Astrocyte (in vitro differentiated cells and primary cell): ENCODE data around the gene NEAT1. TPM values are rescaled to one million over a fixed set of nuclear protein-coding genes. Genes with fewer than 3 reads are reported as not detected.

Experiments
- DNase-seq: peaks from one replicate; pipeline ENCODE4 v3.0.0-alpha.2; 2010; ENCODE audit warnings: low read depth
- FAIRE-seq: peaks from 2 replicates; lab custom pipeline; 2011; peaks lifted over from hg19 to GRCh38; lab: Jason Lieb, UNC
- H2AFZ ChIP-seq: 2 replicates; pipeline ENCODE4 v1.6.0; 2012; ENCODE audit warnings: low read depth, low read length, inconsistent platforms
- H3K27ac ChIP-seq: 2 replicates; pipeline ENCODE4 v1.5.1; 2011; ENCODE audit warnings: low read depth, low read length, inconsistent platforms
- H3K27me3 ChIP-seq: 2 replicates; pipeline ENCODE4 v1.6.0; 2011; ENCODE audit warnings: low read length, inconsistent platforms; ENCODE audit not compliant: insufficient read depth
- H3K36me3 ChIP-seq: 2 replicates; pipeline ENCODE4 v1.5.1; 2011; ENCODE audit warnings: low read length, inconsistent platforms; ENCODE audit not compliant: insufficient read depth
- H3K4me1 ChIP-seq: 2 replicates; pipeline ENCODE4 v1.5.1; 2011; ENCODE audit warnings: low read length, inconsistent platforms; ENCODE audit not compliant: insufficient read depth
- H3K4me2 ChIP-seq: 2 replicates; pipeline ENCODE4 v1.6.0; 2012; ENCODE audit warnings: low read length, inconsistent platforms
- H3K4me3 ChIP-seq: 2 replicates; pipeline ENCODE4 v1.5.1; 2011; ENCODE audit warnings: low read depth, mild to moderate bottlenecking, low read length, inconsistent platforms; ENCODE audit not compliant: insufficient read depth
- H3K79me2 ChIP-seq: 2 replicates; pipeline ENCODE4 v1.6.0; 2012; ENCODE audit warnings: mild to moderate bottlenecking, low read length, inconsistent platforms; ENCODE audit not compliant: insufficient read depth
- H3K9ac ChIP-seq: 2 replicates; pipeline ENCODE4 v1.6.0; 2012; ENCODE audit warnings: mild to moderate bottlenecking, low read length, inconsistent platforms
- H3K9me3 ChIP-seq: 2 replicates; pipeline ENCODE4 v1.5.1; 2012; ENCODE audit warnings: low read depth, mild to moderate bottlenecking, low read length, inconsistent platforms; ENCODE audit not compliant: insufficient read depth
- H4K20me1 ChIP-seq: 2 replicates; pipeline ENCODE4 v1.6.0; 2012; ENCODE audit warnings: low read length, inconsistent platforms; ENCODE audit not compliant: insufficient read depth
- H3K27ac Mint-ChIP-seq: one replicate; pipeline ENCODE4 v1.8.0; 2021; ENCODE audit warnings: mild to moderate bottlenecking, mixed read lengths; ENCODE audit not compliant: unreplicated experiment
- H3K27me3 Mint-ChIP-seq: one replicate; pipeline ENCODE4 v1.8.0; 2021; ENCODE audit warnings: low read depth, mixed read lengths; ENCODE audit not compliant: unreplicated experiment
- H3K36me3 Mint-ChIP-seq: one replicate; pipeline ENCODE4 v1.8.0; 2021; ENCODE audit warnings: low read depth, mixed read lengths; ENCODE audit not compliant: unreplicated experiment
- H3K4me1 Mint-ChIP-seq: one replicate; pipeline ENCODE4 v1.8.0; 2021; ENCODE audit warnings: low read depth, mixed read lengths; ENCODE audit not compliant: unreplicated experiment
- H3K4me3 Mint-ChIP-seq: one replicate; pipeline ENCODE4 v1.8.0; 2021; ENCODE audit warnings: mild to moderate bottlenecking, moderate library complexity, mixed read lengths; ENCODE audit not compliant: unreplicated experiment
- H3K9me3 Mint-ChIP-seq: one replicate; pipeline ENCODE4 v1.8.0; 2021; ENCODE audit warnings: mild to moderate bottlenecking, mixed read lengths; ENCODE audit not compliant: unreplicated experiment
- EZH2 ChIP-seq: IDR thresholded peaks from 2 replicates; pipeline ENCODE4 v1.6.1; 2012; ENCODE audit warnings: mild to moderate bottlenecking, low read length, inconsistent platforms; ENCODE audit not compliant: insufficient read depth
- total RNA-seq: library from RNA; stranded (reverse); gene quantifications from 2 replicates; pipeline ENCODE4 v1.2.1, GENCODE V29; 2021
- TF ChIP-seq, protein P1 (sequence below): IDR thresholded peaks from 2 replicates; pipeline ENCODE4 v1.5.1; 2011; ENCODE audit warnings: low read depth, mild to moderate bottlenecking, inconsistent platforms, low read length, moderate library complexity; ENCODE audit not compliant: insufficient read depth

The NEAT1 gene
- total RNA-seq, 1 donor from 2014 or later = 317 TPM

DNA sequence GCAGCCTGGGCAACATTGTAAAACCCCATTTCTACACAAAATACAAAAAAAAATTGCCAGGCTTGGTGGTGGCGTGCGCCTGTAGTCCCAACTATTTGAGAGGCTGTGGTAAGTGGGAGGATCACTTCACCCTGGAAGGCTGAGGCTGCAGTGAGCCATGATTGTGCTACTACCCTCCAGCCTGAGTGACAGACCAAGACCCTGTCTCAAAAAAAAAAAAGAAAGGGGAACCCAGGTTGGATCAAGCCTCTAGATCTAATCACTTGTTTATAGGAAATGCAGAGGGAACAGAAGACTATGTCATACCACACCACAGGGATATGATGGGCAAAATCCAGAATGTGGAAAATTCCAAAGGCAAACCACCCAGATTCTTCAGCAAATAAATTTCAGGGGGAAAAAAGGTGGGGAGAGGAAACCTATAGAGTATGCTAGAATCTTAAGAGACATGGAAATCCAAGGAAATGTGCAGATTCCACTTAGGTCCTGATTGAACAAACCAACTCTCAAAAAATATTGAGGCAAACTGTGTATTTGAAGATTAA, 59.8 kb downstream of the NEAT1 start:
- Histone ChIP-seq H3K4me2 (no peak overlapping the region), H2AFZ (no peak overlapping the region), H3K27ac (peak overlapping the region; percentile 74), H3K4me3 (no peak overlapping the region), H3K9ac (peak overlapping the region; percentile 39), H3K27me3 (no peaks in the 10 kb centered on the region), H3K79me2 (peaks cover 41% of the 10 kb centered on the region), H3K4me1 (peaks cover 56% of the 10 kb centered on the region), H3K36me3 (no peaks in the 10 kb centered on the region), H3K9me3 (no peaks in the 10 kb centered on the region), H4K20me1 (no peaks in the 10 kb centered on the region)
- Mint-ChIP-seq H3K36me3 (no peaks in the 10 kb centered on the region), H3K9me3 (no peaks in the 10 kb centered on the region), H3K27me3 (no peaks in the 10 kb centered on the region), H3K27ac (peak overlapping the region; percentile 87), H3K4me1 (peaks cover 60% of the 10 kb centered on the region), H3K4me3 (peak overlapping the region; percentile 34)
- no peak for DNase-seq
- TF ChIP-seq, protein P1, sequence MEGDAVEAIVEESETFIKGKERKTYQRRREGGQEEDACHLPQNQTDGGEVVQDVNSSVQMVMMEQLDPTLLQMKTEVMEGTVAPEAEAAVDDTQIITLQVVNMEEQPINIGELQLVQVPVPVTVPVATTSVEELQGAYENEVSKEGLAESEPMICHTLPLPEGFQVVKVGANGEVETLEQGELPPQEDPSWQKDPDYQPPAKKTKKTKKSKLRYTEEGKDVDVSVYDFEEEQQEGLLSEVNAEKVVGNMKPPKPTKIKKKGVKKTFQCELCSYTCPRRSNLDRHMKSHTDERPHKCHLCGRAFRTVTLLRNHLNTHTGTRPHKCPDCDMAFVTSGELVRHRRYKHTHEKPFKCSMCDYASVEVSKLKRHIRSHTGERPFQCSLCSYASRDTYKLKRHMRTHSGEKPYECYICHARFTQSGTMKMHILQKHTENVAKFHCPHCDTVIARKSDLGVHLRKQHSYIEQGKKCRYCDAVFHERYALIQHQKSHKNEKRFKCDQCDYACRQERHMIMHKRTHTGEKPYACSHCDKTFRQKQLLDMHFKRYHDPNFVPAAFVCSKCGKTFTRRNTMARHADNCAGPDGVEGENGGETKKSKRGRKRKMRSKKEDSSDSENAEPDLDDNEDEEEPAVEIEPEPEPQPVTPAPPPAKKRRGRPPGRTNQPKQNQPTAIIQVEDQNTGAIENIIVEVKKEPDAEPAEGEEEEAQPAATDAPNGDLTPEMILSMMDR = no peak
- no peak for TF ChIP-seq EZH2
- no peak for FAIRE-seq

DNA sequence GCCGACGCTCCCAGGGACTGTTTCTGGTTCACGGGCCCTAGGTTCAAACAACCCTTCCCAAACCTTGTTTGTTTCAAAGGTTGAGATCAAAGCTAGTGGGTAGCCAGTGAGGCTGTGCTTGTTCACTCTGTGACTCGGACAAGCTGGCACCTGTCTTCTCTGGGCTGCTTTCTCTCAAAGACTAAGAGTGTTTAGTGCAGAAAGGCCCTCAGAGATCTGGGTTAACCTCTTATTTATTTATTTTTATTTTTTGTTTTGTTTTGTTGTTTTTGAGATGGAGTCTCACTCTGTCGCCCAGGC, 63.3 kb downstream of the NEAT1 start:
- Mint-ChIP-seq H3K9me3 (no peaks in the 10 kb centered on the region), H3K27me3 (no peaks in the 10 kb centered on the region), H3K27ac (peak overlapping the region; percentile 96), H3K4me1 (peaks cover 74% of the 10 kb centered on the region), H3K36me3 (no peaks in the 10 kb centered on the region), H3K4me3 (no peak overlapping the region)
- H3K9ac ChIP-seq = peak overlapping the region; percentile 55
- no peaks in the 10 kb centered on the region for H3K9me3 ChIP-seq
- H2AFZ ChIP-seq = peak overlapping the region; percentile 2
- no peak overlapping the region for H3K4me3 ChIP-seq
- no peaks in the 10 kb centered on the region for H3K36me3 ChIP-seq
- peak overlapping the region; percentile 55 for H3K27ac ChIP-seq
- peaks cover 56% of the 10 kb centered on the region for H3K4me1 ChIP-seq
- no peak for TF ChIP-seq EZH2
- TF ChIP-seq, protein P1 = no peak
- no peak for FAIRE-seq
- no peaks in the 10 kb centered on the region for H3K27me3 ChIP-seq
- no peaks in the 10 kb centered on the region for H4K20me1 ChIP-seq
- no peak for DNase-seq
- H3K79me2 ChIP-seq = peaks cover 34% of the 10 kb centered on the region
- H3K4me2 ChIP-seq = peak overlapping the region; percentile 46
